Middle frontal gyrus (tissue), 1 donor: Measurements from ENCODE around the gene SLC7A11.

ENCODE experiments used
- DNase-seq: peaks from one replicate; pipeline ENCODE4 v3.0.0-alpha.2; 2015; ENCODE audit warnings: low spot score; ENCODE audit errors: extremely low spot score

Gene SLC7A11

DNA sequence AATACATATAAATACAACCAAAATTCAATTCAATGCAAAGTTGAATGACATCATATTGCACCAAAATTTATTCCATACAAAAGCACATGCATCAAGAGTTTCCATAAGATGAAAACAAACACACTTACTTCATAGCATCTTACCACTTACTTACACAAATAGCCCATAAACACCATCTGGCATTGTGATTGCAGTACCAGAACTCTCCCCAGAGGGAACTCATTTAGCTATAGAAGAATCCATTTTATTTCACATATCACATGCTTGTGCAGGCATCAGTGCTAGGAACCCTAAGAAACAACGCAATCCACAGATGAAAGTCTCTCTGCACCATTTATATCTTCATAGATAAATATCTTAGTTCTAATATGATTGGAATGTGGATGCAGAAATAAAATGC lies 77.9 kb downstream of the SLC7A11 start:
- DNase-seq = no peak

DNA sequence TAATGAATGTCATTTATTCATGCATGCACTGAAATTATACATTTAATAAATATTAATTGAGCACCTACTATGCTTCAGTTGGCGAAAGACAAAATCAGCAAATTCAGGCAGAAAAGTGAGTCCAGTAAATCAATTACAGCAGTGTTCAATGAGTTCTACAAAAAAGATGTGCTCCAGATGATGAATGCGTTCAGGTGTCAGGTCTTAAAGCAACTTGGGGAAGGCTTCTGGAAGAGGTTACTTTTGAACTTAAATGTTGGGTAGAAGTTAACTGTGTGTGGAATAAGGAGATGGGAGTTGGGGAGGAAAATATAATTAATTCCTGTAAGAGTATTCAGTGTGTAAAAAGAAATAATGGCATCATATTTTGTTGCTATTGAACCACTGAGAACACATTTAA lies 79.0 kb downstream of the SLC7A11 start:
- no peak for DNase-seq

DNA sequence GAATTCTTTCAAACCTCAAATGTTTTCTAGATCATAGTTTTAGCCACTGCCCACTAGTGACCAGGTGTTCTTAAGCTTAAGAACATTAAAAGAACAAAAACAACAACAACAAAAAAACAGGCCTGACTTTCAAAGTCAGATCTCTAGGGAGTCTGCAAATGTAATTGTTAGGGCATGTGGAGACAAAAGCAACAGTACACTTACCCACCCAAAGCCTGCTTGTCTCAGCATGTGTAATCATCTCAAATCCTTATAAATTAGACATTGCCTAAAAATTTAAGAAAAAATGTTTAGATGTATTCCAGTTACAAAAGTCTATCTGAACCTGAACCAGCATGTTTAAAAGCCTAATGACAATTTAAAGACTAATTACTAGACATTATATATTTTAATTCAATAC lies 79.9 kb downstream of the SLC7A11 start:
- no peak for DNase-seq

DNA sequence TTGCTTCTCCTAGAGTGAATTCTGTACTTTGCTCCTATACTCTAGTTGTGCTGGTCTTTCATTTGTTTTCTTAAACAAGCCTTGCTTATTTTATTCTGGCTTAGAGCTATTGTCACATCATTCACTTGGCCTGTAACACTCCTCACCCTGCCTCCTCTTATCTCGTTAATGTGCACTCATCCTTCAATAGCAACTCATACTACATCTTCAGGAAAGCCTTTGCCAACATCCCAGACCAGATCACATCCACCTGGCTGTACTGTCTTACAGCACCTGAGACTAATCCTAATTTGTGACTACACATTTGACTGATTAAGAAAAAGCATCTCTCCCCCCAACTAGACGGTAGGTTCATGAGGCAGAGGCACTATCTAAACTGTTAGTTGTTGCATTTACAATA lies 80.8 kb downstream of the SLC7A11 start:
- DNase-seq = no peak

DNA sequence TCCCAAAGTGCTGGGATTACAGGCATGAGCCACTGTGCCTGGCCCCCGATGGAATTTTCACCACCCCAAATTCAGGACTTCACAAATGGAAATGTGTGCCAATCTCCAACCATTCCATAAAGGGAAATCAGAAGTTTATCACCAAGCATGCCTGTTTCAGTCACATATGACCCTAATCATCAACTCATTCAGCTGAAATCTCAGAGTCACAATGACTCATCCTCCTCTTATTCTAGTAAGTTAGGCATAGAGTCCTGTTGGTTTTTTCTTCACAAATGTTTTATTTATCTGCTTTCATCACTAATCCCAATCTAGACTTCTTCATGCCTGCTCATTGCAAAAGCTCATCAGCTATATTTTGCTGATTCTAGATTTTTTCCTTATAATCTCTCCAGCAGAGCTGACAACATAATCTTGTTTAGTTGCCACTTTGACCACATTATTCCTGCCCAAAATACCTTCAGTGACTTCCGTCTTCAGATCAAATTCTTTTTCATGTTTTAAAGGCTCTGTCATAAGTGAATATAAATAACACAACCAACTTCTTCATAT lies 83.3 kb downstream of the SLC7A11 start:
- no peak for DNase-seq

DNA sequence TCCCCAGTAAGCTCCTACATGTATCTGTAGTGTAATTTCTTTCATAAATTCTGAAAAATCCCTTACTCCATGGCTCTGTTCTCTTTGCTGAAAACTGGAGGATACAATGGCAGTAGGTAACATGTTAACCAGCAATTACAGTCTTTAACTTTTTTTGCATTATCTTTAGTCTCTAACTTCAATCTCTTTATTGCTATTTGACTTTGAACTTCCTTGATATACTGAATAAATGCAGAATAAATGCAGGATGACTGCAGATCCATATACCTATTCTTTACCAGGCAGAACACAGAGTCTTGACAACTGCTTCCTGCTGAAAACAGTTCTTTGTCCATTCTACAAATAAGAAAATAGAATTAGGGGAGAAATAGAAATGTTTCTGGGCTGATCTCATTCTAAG lies 101.3 kb downstream of the SLC7A11 start:
- no peak for DNase-seq

DNA sequence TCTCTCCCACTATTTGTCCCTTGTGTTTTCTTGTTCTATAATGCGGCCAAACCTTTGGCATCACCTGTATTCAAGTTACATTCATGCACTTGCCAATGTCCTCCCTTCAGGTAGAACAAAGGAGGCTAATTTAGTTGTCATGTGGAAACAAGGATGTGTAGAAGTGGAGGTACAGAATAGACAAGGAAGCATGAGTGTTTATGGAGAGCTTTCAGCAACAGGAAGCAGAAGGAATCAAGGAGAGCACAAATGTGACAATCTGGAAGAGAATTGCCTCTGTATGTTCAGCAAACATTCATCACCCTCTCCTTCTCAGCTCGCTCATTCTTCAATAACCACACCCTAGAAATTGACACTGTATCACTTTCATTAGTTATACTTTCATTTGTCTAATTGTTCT lies 103.4 kb downstream of the SLC7A11 start:
- DNase-seq = no peak

DNA sequence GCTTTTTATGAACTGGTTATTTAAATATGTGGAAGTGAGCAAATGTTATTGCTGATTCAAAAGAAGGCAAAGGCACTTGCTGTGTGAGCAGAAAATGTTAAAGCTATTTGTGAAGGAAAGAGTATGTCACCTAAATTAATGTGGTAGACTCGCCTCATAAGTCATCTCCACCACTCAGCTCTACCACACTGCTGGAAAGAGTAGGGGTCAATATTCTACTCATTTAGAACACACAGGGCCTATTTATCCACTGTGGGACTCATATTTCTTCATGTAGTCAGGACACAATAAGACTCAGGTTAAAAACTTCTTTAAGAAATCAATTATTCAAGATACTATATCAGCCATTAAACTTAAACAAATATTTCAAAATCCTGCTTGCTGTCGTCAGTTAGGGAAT lies 106.5 kb downstream of the SLC7A11 start:
- no peak for DNase-seq

DNA sequence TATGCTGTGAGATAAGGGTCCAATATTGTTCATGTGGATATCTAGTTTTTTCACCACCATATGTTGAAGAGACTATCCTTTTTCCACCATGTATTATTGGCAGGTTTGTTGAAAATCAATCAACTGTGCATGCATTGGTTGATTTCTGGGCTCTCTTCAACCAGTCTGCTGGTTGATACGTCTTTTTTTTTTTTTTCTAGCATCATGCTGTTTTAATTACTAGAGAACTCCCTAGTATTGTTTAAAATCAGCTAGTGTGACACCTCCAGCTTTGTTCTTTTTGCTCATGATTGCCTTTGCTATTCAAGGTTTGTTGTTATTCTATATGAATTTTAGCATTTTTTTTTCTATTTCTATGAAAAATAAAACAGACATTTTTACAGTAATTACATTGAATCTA lies 123.9 kb downstream of the SLC7A11 start:
- no peak for DNase-seq

DNA sequence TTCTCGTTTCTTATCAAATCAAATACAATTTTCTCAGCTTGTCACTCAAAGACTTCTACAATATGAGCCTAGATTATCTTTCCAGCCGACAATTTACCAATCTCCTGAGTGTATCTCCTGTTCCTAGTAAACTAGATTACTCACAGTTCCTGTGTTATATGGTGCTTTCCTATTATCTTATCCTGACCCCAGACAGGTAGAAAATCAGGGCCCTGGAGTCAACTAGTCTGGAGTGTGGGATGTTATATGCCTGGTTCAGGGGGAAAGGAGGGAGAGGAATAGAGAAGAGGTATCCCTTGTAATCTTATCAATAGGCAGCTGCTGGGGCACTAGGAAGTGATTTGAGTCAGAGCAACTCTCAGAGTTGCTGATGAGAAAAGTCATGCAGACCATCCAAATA lies 127.1 kb downstream of the SLC7A11 start:
- DNase-seq = no peak

DNA sequence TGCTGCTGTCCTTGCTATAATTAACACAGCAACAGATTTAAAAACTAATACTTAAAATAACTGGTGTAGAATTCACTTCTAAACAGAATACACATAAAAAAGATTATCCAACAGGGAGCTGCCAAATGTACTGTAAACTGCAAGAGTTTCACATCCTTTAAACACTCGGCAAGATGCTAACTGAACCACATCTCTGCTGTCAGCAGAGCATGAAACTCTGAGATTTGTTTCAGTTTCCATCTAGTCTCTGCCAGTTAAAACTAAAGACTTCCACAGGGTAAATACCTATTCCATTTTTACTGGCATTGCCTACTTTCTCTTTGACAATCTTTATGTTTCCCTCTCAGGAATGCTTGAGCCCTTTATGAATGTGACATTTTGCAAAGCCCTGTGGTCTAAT lies 127.7 kb downstream of the SLC7A11 start:
- no peak for DNase-seq
